IPS-18c (cell line): ENCODE results near the gene PDGFA.

Experiments used
- H3K4me3 ChIP-seq: 2 replicates; pipeline ENCODE4 v1.7.0; 2013; ENCODE audit warnings: low read depth, mild to moderate bottlenecking, low read length, moderate library complexity; ENCODE audit not compliant: insufficient read depth
- H3K9me3 ChIP-seq: one replicate; pipeline ENCODE4 v1.6.1; 2013; ENCODE audit warnings: mild to moderate bottlenecking, low read length, moderate library complexity; ENCODE audit not compliant: control insufficient read depth, insufficient read depth

Gene PDGFA

GRCh38 chr7:512541-513311 lies 6.9 kb downstream of the PDGFA start:
- no peaks in the 10 kb centered on the region for H3K9me3 ChIP-seq
- no peak overlapping the region for H3K4me3 ChIP-seq

DNA sequence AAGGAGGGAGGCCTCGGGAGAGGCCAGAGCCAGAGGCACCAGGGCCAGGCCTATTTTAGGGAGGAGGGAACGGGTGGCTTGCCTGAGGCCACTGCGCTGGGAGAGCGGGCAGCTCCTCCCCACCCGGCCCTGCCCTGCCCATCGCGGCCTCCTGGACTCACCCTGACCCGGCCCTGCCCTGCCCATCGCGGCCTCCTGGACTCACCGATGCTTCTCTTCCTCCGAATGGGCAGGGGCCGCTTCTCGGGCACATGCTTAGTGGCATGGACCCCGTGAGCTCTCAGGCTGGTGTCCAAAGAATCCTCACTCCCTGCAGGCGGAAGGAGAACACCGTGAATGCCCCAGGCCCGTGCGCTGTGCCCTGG lies 7.5 kb downstream of the PDGFA start:
- no peak overlapping the region for H3K4me3 ChIP-seq
- no peaks in the 10 kb centered on the region for H3K9me3 ChIP-seq

GRCh38 chr7:511476-512145 lies 8.0 kb downstream of the PDGFA start:
- H3K9me3 ChIP-seq: no peaks in the 10 kb centered on the region
- no peak overlapping the region for H3K4me3 ChIP-seq

- Histone ChIP-seq H3K9me3 (no peaks in the 10 kb centered on the region), H3K4me3 (no peak overlapping the region)
Observed at GRCh38 chr7:510782-511281, 8.8 kb downstream of the PDGFA start.

- Histone ChIP-seq H3K4me3 (no peak overlapping the region), H3K9me3 (no peaks in the 10 kb centered on the region)
Observed at GRCh38 chr7:510131-510481, 9.5 kb downstream of the PDGFA start.

- H3K9me3 ChIP-seq: no peaks in the 10 kb centered on the region
- no peak overlapping the region for H3K4me3 ChIP-seq
Observed at GRCh38 chr7:509426-510130, 10.1 kb downstream of the PDGFA start.

DNA sequence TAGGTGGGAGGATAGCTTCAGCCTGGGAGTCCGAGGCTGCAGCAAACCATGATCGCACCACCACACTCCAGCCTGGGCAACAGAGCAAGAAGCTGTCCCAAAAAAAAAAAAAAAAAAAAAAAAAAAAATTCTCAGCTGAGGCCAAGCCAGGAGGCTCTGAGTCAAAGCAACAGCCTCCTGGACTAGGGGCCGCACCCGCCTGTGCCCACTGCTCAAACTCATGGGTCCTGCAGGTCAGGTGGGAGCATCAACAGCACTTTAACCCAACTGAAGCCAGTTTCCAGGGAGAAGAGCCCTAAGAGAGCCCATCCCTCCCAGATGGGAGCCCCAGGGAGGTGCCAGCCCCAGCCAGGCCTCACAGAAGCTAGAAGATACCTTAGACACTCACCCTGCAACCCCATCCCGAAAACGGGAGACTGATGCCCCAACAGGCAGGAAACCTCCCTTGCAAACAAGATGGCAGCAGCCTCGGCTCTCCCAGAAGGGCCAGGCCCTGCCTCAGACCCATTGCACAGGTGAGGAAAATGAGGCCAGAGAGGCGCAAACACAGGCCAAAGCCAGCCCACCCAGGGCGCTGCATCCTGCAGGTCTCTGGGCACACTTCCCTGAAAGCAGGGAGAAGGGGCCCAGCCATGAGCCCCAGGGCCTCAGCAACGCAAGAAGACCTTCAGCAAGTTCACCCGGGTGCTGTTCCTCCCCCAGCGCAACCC lies 11.0 kb downstream of the PDGFA start:
- H3K4me3 ChIP-seq: no peak overlapping the region
- no peaks in the 10 kb centered on the region for H3K9me3 ChIP-seq

DNA sequence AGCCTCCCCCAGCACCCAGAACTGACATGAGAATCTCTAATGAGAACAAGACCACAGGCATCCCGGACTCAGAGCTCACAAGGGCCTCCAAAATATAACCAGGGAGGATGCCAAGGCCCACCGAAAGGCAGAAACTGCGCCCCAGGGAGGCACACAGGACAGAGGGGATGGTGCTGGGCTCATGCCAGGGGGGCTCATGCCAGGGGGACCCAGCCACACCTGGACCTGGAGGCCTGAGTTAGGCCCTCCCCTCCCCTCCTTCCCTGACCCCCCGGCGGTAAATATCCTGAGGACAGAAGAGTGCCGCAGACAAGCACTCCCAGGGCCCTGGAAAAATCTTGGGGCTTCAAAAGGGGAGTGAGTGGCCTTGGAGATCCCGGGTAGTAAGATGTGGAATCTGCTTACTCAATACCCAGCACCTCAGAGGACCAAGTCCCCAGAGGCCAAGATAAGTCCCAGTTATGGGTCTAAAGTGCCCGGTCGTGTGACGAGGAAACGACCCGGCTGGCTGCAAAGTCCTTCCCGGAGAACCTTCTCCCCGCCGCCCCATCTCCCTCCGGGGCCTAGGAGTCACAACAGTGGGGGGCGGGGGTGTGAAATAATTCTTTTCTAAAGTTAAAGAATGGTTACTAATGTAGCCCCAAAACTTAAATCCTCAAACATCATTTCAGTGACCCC lies 11.9 kb downstream of the PDGFA start:
- Histone ChIP-seq H3K9me3 (no peaks in the 10 kb centered on the region), H3K4me3 (no peak overlapping the region)

GRCh38 chr7:506921-507622 lies 12.6 kb downstream of the PDGFA start:
- no peaks in the 10 kb centered on the region for H3K9me3 ChIP-seq

DNA sequence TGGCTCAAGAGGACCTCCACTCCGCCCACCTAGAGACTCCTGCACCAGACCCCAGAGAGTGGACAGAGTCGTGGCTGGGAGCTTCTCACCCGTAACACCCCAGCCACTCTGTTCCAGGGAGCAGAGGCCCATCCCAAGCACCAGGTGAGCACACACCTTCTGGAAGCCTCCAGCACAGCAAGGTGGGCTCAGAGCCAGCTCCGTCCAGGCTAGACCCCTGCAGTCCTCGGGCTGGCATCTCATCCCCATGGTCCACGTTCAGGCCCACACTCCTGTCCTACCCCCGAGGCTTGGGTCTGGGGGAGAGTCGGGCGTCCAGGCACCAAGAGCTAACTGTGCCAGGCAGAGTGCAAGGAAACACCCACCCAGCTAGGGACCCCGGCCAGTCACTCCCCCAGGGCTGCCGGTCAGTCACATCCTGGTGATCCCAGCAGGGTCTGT lies 13.2 kb downstream of the PDGFA start:
- no peak overlapping the region for H3K4me3 ChIP-seq
- no peaks in the 10 kb centered on the region for H3K9me3 ChIP-seq

More at GRCh38 chr7:506921-507622, 12.6 kb downstream of the PDGFA start:
- no peak overlapping the region for H3K4me3 ChIP-seq

GRCh38 chr7:505171-505570 lies 14.5 kb downstream of the PDGFA start:
- Histone ChIP-seq H3K9me3 (no peaks in the 10 kb centered on the region), H3K4me3 (no peak overlapping the region)

GRCh38 chr7:504221-505111 lies 15.2 kb downstream of the PDGFA start:
- no peaks in the 10 kb centered on the region for H3K9me3 ChIP-seq
- H3K4me3 ChIP-seq: no peak overlapping the region

GRCh38 chr7:503575-504111 lies 16.0 kb downstream of the PDGFA start:
- no peaks in the 10 kb centered on the region for H3K9me3 ChIP-seq
- no peak overlapping the region for H3K4me3 ChIP-seq

DNA sequence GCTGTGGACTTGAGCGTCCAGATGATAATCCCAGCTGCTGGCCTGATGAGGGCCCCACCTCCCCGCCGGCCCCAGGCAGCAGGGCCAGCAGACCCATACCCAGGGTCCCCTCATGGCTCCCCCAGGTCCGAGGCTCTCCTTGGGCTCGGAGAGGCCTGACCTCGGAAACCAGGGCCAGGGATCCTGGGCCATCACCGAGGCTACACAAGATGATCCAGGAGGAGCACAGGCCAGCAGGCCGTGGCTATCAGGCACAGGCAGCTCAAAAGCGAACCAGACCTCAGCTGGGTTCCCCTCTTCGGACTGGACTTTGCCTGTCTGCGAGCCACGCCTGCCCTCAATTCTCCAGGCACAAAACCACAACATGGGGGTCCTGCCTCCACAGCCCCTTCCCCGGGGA lies 17.4 kb downstream of the PDGFA start:
- H3K4me3 ChIP-seq: no peak overlapping the region
- no peaks in the 10 kb centered on the region for H3K9me3 ChIP-seq

- no peak overlapping the region for H3K4me3 ChIP-seq
- H3K9me3 ChIP-seq: no peaks in the 10 kb centered on the region
Observed at GRCh38 chr7:501526-501925, 18.1 kb downstream of the PDGFA start.
